ENCODE measurements around the gene PCNX3.

- TF ChIP-seq CTCF (IDR thresholded peaks at IDR 0.05; ENCODE audit: borderline replicate concordance, extremely low read depth, low read length, poor library complexity, severe bottlenecking) = no peak
- TF ChIP-seq EZH2 (IDR thresholded peaks at IDR 0.05; ENCODE audit: borderline replicate concordance, low read depth, low read length, severe bottlenecking) = no peak
These were observed 30.8 kb downstream of the PCNX3 start for GRCh38 chr11:65646288-65646957.
